Endothelial cell of umbilical vein (primary cell): ENCODE data around the gene CAPN7. TPM values are rescaled to one million over a fixed set of nuclear protein-coding genes. Genes with fewer than 3 reads are reported as not detected.

ENCODE experiments used
- BruUV-seq: library from RNA; stranded (reverse); fragments of 400-500 nt; replicated peaks from 2 replicates; lab custom pipeline; 2021; lab: Mats Ljungman, UMichigan
- CTCF ChIA-PET: fragments of 300-600, 350-600 bp; sonication (Branson Sonifier 250); formaldehyde crosslinking; loops from one replicate; lab custom pipeline; 2021; ENCODE audit warnings: antibody characterized with exemption, inconsistent platforms; lab: Charles Lee
- POLR2A ChIA-PET: fragments of 300-600, 350-600 bp; sonication (Branson Sonifier 250); formaldehyde crosslinking; loops from one replicate; lab custom pipeline; 2021; ENCODE audit warnings: antibody characterized with exemption, inconsistent platforms; lab: Charles Lee
- DNase-seq: peaks from one replicate; pipeline ENCODE4 v3.0.0-alpha.2; 2011; ENCODE audit warnings: low read depth, low spot score
- FAIRE-seq: peaks from 2 replicates; lab custom pipeline; 2011; peaks lifted over from hg19 to GRCh38; lab: Jason Lieb, UNC
- H2AFZ ChIP-seq: 2 replicates; pipeline ENCODE4 v1.6.0; 2012; ENCODE audit warnings: low read depth, low read length, control low read depth, inconsistent platforms
- H3K27ac ChIP-seq: 2 replicates; pipeline ENCODE4 v1.5.1; 2011; ENCODE audit warnings: low read depth, mild to moderate bottlenecking, control low read depth, low read length, moderate library complexity; ENCODE audit not compliant: insufficient read depth
- H3K27me3 ChIP-seq, 2 experiments: 2 replicates each; pipeline versions ENCODE4 v1.6.0 to v1.6.1; 2011; ENCODE audit warnings: low read length in 2 of 2, mixed read lengths in 1 of 2; ENCODE audit not compliant: control insufficient read depth in 2 of 2, insufficient read depth in 2 of 2
- H3K36me3 ChIP-seq, 2 experiments: 2 replicates in 1 of 2; 3 replicates in 1 of 2; pipeline ENCODE4 v1.5.1; 2011; ENCODE audit warnings: low read length in 2 of 2, mild to moderate bottlenecking in 1 of 2, moderate library complexity in 1 of 2; ENCODE audit not compliant: control insufficient read depth in 2 of 2, insufficient read depth in 2 of 2; ENCODE audit errors: extremely low read depth in 1 of 2
- H3K4me1 ChIP-seq: 3 replicates; pipeline ENCODE4 v1.5.1; 2011; ENCODE audit warnings: mild to moderate bottlenecking, low read length; ENCODE audit not compliant: control insufficient read depth, insufficient read depth; ENCODE audit errors: extremely low read depth
- H3K4me2 ChIP-seq: 2 replicates; pipeline ENCODE4 v1.6.1; 2011; ENCODE audit warnings: low read length, control low read depth, mixed read lengths; ENCODE audit not compliant: insufficient read depth
- H3K4me3 ChIP-seq, 3 experiments: fragments of 200-600 bp in 1 of 3; sonication (generic), shearing (Covaris generic) in 1 of 3; replicated peaks in 1 of 3; 2 replicates each; pipeline ENCODE4 v1.5.1; 2011 to 2016; ENCODE audit warnings: control low read depth in 3 of 3, low read length in 3 of 3, mild to moderate bottlenecking in 2 of 3, inconsistent platforms in 1 of 3, low read depth in 1 of 3, moderate library complexity in 1 of 3; ENCODE audit not compliant: insufficient read depth in 1 of 3
- H3K79me2 ChIP-seq: 2 replicates; pipeline ENCODE4 v1.6.0; 2012; ENCODE audit warnings: low read length, inconsistent platforms; ENCODE audit not compliant: control insufficient read depth, insufficient read depth
- H3K9ac ChIP-seq: replicated peaks from 2 replicates; pipeline ENCODE3; 2011; ENCODE audit warnings: low read length, control low read depth; ENCODE audit not compliant: insufficient read depth; ENCODE audit errors: extremely low read depth
- H3K9me1 ChIP-seq: replicated peaks from 3 replicates; pipeline ENCODE4 v1.6.0; 2011; ENCODE audit warnings: mild to moderate bottlenecking, low read length; ENCODE audit not compliant: control insufficient read depth, insufficient read depth; ENCODE audit errors: extremely low read depth
- H3K9me3 ChIP-seq: replicated peaks from 2 replicates; pipeline ENCODE4 v1.5.1; 2012; ENCODE audit warnings: low read length, inconsistent platforms; ENCODE audit not compliant: control insufficient read depth, insufficient read depth
- H4K20me1 ChIP-seq: replicated peaks from 2 replicates; pipeline ENCODE3; 2011; ENCODE audit warnings: mild to moderate bottlenecking, low read length; ENCODE audit not compliant: control insufficient read depth, insufficient read depth; ENCODE audit errors: extremely low read depth
- GATA2 ChIP-seq: IDR thresholded peaks from 2 replicates; pipeline ENCODE4 v1.7.0; 2011; ENCODE audit warnings: low read depth, mild to moderate bottlenecking, moderate library complexity, mixed read lengths, low read length; ENCODE audit not compliant: insufficient read length, insufficient read depth
- dilution Hi-C: fragments of 300-500 bp; cut with MboI; formaldehyde crosslinking; loops from one replicate; pipeline ENCODE4 v1.15.0; 2019; ENCODE audit warnings: low sequenced_read_pairs; ENCODE audit not compliant: extremely low pct_ligation_motif_present
- intact Hi-C: fragments of 100-400 bp; cut with micrococcal nuclease; formaldehyde crosslinking; loops from one replicate; pipeline ENCODE4 v1.10.0; 2022
- polyA plus RNA-seq, 4 experiments: library from polyadenylated mRNA; depleted of rRNA in 3 of 4; stranded (reverse) in 3 of 4; unstranded in 1 of 4; fragments of >200 nt; gene quantifications; 2 replicates each; pipeline versions ENCODE4 v1.2.1 to v1.2.3, GENCODE V29; 2011 to 2012; ENCODE audit warnings: missing spikeins in 1 of 4
- total RNA-seq: library from RNA; stranded (reverse); gene quantifications from 2 replicates; pipeline ENCODE4 v1.2.3, GENCODE V29; 2021
- TF ChIP-seq, protein P1 (sequence below), 2 donors: IDR thresholded peaks; 1 replicate in 1 of 2; 2 replicates in 1 of 2; pipeline ENCODE4 v1.5.1; 2011; ENCODE audit warnings: low read length in 2 of 2, mild to moderate bottlenecking in 2 of 2, moderate library complexity in 2 of 2, control low read depth in 1 of 2, inconsistent platforms in 1 of 2, low read depth in 1 of 2; ENCODE audit not compliant: insufficient read depth in 1 of 2; ENCODE audit errors: extremely low read depth in 1 of 2

Gene CAPN7
- total and polyA plus RNA-seq, 2 donors (not counting 3 experiments of a cell fraction or from before 2014, with no cell fraction given): 13.2 to 32.7 TPM

DNA sequence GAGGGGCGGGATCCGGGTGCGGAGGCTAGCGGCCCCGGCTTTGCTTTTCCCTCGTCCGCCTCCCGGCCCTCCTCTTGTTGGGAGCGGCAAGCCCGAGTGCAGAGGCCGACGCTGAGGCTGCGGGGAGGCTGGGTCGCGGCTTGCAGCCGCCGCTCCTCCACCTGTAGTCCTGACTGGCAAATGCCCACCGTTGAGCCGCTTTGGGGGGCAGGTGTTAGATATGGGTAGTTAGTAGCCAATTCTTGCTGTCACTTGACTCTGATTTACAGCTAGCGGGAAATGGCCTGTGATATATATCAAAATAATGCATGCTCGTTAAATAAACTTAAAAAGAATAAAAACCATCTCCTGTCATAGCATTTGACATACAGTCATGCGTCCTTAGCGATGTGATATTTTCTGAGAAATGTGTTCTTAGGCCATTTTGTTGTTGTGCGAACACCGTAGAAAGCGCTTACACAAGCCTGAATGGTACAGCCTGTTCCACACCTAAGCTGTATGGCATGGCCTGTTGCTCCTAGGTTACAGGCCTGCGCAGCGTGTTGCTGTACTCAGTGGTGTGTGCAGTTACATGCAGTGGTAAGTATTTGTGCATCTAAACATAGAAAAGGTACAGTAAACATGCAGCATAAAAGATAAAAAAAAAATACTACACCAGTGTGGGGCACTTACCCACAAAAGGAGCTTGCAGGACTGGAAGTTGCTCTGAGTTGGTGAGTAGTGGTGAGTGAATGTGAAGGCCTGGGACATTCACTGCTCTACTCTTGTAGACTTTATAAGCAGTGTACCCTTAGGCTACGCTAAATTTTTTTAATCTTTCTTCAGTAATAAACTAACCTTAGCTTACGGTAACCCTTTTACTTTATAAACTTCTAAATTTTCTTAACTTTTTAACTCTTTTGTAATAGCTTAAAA is 873 bp downstream of the CAPN7 start:
- Histone ChIP-seq H3K9me1 (no peaks in the 10 kb centered on the region), H3K27ac (peak overlapping the region; percentile 66), H3K36me3 (peaks cover 0 to 3% of the 10 kb centered on the region in 2 experiments), H3K4me2 (peak overlapping the region; percentile 84), H3K9ac (peak overlapping the region; percentile 80), H3K79me2 (peaks cover 37% of the 10 kb centered on the region), H2AFZ (peak overlapping the region; percentile 65), H3K9me3 (no peaks in the 10 kb centered on the region), H3K4me3 (peak overlapping the region; percentile 69 to 94 (median 87)), H3K4me1 (peaks cover 6% of the 10 kb centered on the region), H4K20me1 (peaks cover 2% of the 10 kb centered on the region), H3K27me3 (no peaks in the 10 kb centered on the region)
- intact Hi-C loops: loop anchor here (1.0 to 2.0 kb wide), 5 partner anchors 62 to 350 kb away; partner anchors contain the start of genes EAF1 and METTL6
- DNase-seq (peak; percentile 78), FAIRE-seq (peak; percentile 15)
- CTCF ChIA-PET: interaction anchor here (0.7 to 8.9 kb wide), 11 partner anchors 10 to 353 kb away, joined by 3 to 205 read pairs (median 4); partner anchors contain the start of gene RBSN
- BruUV-seq: TSS peak; percentile 21
- dilution Hi-C loops: no loop called here
- TF ChIP-seq GATA2: no peak
- TF ChIP-seq, protein P1, sequence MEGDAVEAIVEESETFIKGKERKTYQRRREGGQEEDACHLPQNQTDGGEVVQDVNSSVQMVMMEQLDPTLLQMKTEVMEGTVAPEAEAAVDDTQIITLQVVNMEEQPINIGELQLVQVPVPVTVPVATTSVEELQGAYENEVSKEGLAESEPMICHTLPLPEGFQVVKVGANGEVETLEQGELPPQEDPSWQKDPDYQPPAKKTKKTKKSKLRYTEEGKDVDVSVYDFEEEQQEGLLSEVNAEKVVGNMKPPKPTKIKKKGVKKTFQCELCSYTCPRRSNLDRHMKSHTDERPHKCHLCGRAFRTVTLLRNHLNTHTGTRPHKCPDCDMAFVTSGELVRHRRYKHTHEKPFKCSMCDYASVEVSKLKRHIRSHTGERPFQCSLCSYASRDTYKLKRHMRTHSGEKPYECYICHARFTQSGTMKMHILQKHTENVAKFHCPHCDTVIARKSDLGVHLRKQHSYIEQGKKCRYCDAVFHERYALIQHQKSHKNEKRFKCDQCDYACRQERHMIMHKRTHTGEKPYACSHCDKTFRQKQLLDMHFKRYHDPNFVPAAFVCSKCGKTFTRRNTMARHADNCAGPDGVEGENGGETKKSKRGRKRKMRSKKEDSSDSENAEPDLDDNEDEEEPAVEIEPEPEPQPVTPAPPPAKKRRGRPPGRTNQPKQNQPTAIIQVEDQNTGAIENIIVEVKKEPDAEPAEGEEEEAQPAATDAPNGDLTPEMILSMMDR (IDR thresholded peaks at IDR 0.05; ENCODE audit: extremely low read depth in 1 of 2, insufficient read depth in 1 of 2, low read depth in 1 of 2, low read length in 2 of 2): no peak
- POLR2A ChIA-PET: interaction anchor here (1.0 to 1.4 kb wide), 4 partner anchors 108 to 555 kb away, joined by 3 to 6 read pairs (median 3); partner anchors contain the start of genes CCDC174 and RBSN
